ENCODE results near the gene MUC16.

- no peak for TF ChIP-seq CTCF (IDR thresholded peaks at IDR 0.05; ENCODE audit: poor library complexity, severe bottlenecking)
- TF ChIP-seq EP300 (conservative IDR thresholded peaks at IDR 0.05; ENCODE audit: poor library complexity, severe bottlenecking), result no peak
Measured at GRCh38 chr19:9057505-9058258, 47.5 kb upstream of the MUC16 start.

Data from neural cell (in vitro differentiated cells).